Fibroblast of lung (primary cell): ENCODE results near the gene RHOH. TPM values are rescaled to one million over a fixed set of nuclear protein-coding genes. Genes with fewer than 3 reads are reported as not detected.

Experiments
- DNase-seq, 2 donors: peaks; one replicate each; pipeline versions ENCODE4 v3.0.0 to v3.0.0-alpha.2; 2010; ENCODE audit warnings: low read depth in 2 of 2
- H2AFZ ChIP-seq: 2 replicates; pipeline ENCODE4 v1.5.1; 2012; ENCODE audit warnings: low read length, control low read depth, inconsistent platforms
- H3K27ac ChIP-seq: 2 replicates; pipeline ENCODE4 v1.5.1; 2011; ENCODE audit warnings: low read length, control low read depth; ENCODE audit not compliant: insufficient read depth
- H3K27me3 ChIP-seq: 2 replicates; pipeline ENCODE4 v1.5.1; 2011; ENCODE audit warnings: mild to moderate bottlenecking, low read length; ENCODE audit not compliant: control insufficient read depth, insufficient read depth
- H3K36me3 ChIP-seq: 2 replicates; pipeline ENCODE4 v1.5.1; 2011; ENCODE audit warnings: low read length; ENCODE audit not compliant: control insufficient read depth, insufficient read depth
- H3K4me1 ChIP-seq: 2 replicates; pipeline ENCODE4 v1.5.1; 2011; ENCODE audit warnings: low read length; ENCODE audit not compliant: control insufficient read depth, insufficient read depth; ENCODE audit errors: extremely low read depth
- H3K4me2 ChIP-seq: 2 replicates; pipeline ENCODE4 v1.5.1; 2011; ENCODE audit warnings: low read length, control low read depth; ENCODE audit not compliant: insufficient read depth; ENCODE audit errors: extremely low read depth
- H3K4me3 ChIP-seq, 4 experiments: fragments of 200-600 bp in 1 of 4; sonication (generic) in 1 of 4; replicated peaks in 1 of 4; 2 replicates each; pipeline ENCODE4 v1.5.1; 2011 to 2016; ENCODE audit warnings: low read length in 4 of 4, low read depth in 3 of 4, mild to moderate bottlenecking in 3 of 4, control low read depth in 2 of 4, inconsistent platforms in 1 of 4, mixed read lengths in 1 of 4; ENCODE audit not compliant: insufficient read depth in 1 of 4; ENCODE audit errors: control extremely low read depth in 1 of 4
- H3K79me2 ChIP-seq: 2 replicates; pipeline ENCODE4 v1.5.1; 2012; ENCODE audit warnings: mild to moderate bottlenecking, low read length, inconsistent platforms; ENCODE audit not compliant: control insufficient read depth, insufficient read depth
- H3K9ac ChIP-seq: 2 replicates; pipeline ENCODE4 v1.5.1; 2011; ENCODE audit warnings: mild to moderate bottlenecking, low read length, control low read depth; ENCODE audit not compliant: insufficient read depth
- H3K9me3 ChIP-seq: 2 replicates; pipeline ENCODE4 v1.5.1; 2012; ENCODE audit warnings: low read depth, low read length; ENCODE audit not compliant: control insufficient read depth, insufficient read depth
- H4K20me1 ChIP-seq: 2 replicates; pipeline ENCODE4 v1.5.1; 2011; ENCODE audit warnings: low read length; ENCODE audit not compliant: control insufficient read depth, insufficient read depth; ENCODE audit errors: extremely low read depth
- EZH2 ChIP-seq: IDR thresholded peaks from 2 replicates; pipeline ENCODE4 v1.5.1; 2012; ENCODE audit warnings: low read length, control low read depth, mild to moderate bottlenecking; ENCODE audit errors: missing control alignments
- polyA plus RNA-seq, 2 donors: library from polyadenylated mRNA; depleted of rRNA in 1 of 2; stranded (reverse) in 1 of 2; unstranded in 1 of 2; fragments of >200 nt; gene quantifications; 2 replicates each; pipeline ENCODE4 v1.2.1, GENCODE V29; 2011 to 2012; ENCODE audit warnings: missing spikeins in 1 of 2
- total RNA-seq: library from RNA; depleted of rRNA; stranded (reverse); fragments of >200 nt; gene quantifications from 2 replicates; pipeline ENCODE4 v1.2.1, GENCODE V29; 2014
- TF ChIP-seq, protein P1 (sequence below), 2 donors: IDR thresholded peaks in 1 of 2; conservative IDR thresholded peaks in 1 of 2; 1 replicate in 1 of 2; 2 replicates in 1 of 2; pipeline ENCODE4 v1.5.1; 2011 to 2012; ENCODE audit warnings: low read length in 2 of 2, control low read depth in 1 of 2, inconsistent platforms in 1 of 2, low read depth in 1 of 2, mild to moderate bottlenecking in 1 of 2

RHOH gene
- total and polyA plus RNA-seq, 2 donors (not counting 1 experiment from before 2014, with no cell fraction given), result not detected

DNA sequence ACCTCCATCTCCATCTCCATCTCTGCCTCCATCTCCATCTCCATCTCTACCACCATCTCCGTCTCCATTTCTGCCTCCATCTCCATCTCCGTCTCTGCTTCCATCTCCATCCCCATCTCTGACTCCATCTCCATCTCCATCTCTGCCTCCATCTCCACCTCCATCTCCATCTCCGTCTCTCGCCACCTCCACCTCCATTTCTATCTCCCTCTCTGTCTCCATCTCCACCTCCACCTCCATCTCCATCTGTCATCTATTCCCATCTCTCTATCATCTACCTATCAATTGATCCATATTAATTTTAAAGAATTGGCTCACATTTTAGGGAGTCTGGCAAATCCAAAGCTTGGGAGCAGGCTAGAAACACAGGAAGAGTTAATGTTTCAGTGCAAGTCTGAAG lies 98.7 kb downstream of the RHOH start:
- Histone ChIP-seq H3K36me3 (no peaks in the 10 kb centered on the region), H3K27ac (no peak overlapping the region), H3K4me3 (no peak overlapping the region), H3K79me2 (no peaks in the 10 kb centered on the region), H3K9me3 (peaks cover 4% of the 10 kb centered on the region), H3K9ac (no peak overlapping the region), H2AFZ (no peak overlapping the region), H4K20me1 (no peaks in the 10 kb centered on the region), H3K4me1 (no peaks in the 10 kb centered on the region), H3K4me2 (no peak overlapping the region), H3K27me3 (no peaks in the 10 kb centered on the region)
- no peak for DNase-seq
- no peak for TF ChIP-seq EZH2
- TF ChIP-seq, protein P1, sequence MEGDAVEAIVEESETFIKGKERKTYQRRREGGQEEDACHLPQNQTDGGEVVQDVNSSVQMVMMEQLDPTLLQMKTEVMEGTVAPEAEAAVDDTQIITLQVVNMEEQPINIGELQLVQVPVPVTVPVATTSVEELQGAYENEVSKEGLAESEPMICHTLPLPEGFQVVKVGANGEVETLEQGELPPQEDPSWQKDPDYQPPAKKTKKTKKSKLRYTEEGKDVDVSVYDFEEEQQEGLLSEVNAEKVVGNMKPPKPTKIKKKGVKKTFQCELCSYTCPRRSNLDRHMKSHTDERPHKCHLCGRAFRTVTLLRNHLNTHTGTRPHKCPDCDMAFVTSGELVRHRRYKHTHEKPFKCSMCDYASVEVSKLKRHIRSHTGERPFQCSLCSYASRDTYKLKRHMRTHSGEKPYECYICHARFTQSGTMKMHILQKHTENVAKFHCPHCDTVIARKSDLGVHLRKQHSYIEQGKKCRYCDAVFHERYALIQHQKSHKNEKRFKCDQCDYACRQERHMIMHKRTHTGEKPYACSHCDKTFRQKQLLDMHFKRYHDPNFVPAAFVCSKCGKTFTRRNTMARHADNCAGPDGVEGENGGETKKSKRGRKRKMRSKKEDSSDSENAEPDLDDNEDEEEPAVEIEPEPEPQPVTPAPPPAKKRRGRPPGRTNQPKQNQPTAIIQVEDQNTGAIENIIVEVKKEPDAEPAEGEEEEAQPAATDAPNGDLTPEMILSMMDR (conservative IDR thresholded peaks at IDR 0.05 in 1 of 2, IDR thresholded peaks at IDR 0.05 in 1 of 2; ENCODE audit: low read depth in 1 of 2, low read length in 2 of 2), result no peak

Other genes with a start within 250 kb of the RHOH start
- 57.5 and 74.0 TPM in 2 replicates for gene PDS5A, start 219.1 kb upstream of the RHOH start, total RNA-seq
- 46.9 and 47.8 TPM in 2 replicates for gene PDS5A, start 219.1 kb upstream of the RHOH start, polyA plus RNA-seq
- 5.1 and 5.3 TPM in 2 replicates for gene N4BP2, start 140.2 kb upstream of the RHOH start, total RNA-seq
- gene N4BP2, start 140.2 kb upstream of the RHOH start, polyA plus RNA-seq, result 2.2 and 3.0 TPM in 2 replicates
- not detected in 2 replicates for gene CHRNA9, start 138.3 kb downstream of the RHOH start, total RNA-seq
- not detected in 2 replicates for gene CHRNA9, start 138.3 kb downstream of the RHOH start, polyA plus RNA-seq